OCI-LY3 (cell line): ENCODE data around the gene DIP2C.

Experiments
- H2AFZ ChIP-seq: fragments of 200-600, 300-600 bp; shearing (Covaris generic); 2 replicates; pipeline ENCODE4 v1.6.0; 2014; ENCODE audit warnings: antibody characterized with exemption, low read depth, low read length
- H3K27ac ChIP-seq: fragments of 200-600, 300-600 bp; sonication (generic); 2 replicates; pipeline ENCODE4 v1.5.1; 2014; ENCODE audit warnings: mild to moderate bottlenecking, low read length, moderate library complexity, mixed read lengths
- H3K27me3 ChIP-seq: fragments of 200-600, 300-600 bp; sonication (generic); 2 replicates; pipeline ENCODE4 v1.6.1; 2014; ENCODE audit warnings: low read depth, low read length, mixed read lengths
- H3K36me3 ChIP-seq: fragments of 200-600, 300-600 bp; sonication (generic); replicated peaks from 2 replicates; pipeline ENCODE3; 2014; ENCODE audit warnings: low read depth, low read length, mixed read lengths
- H3K4me1 ChIP-seq: fragments of 300-600, 200-600 bp; sonication (generic); 2 replicates; pipeline ENCODE4 v1.6.1; 2014; ENCODE audit warnings: low read length, mixed read lengths
- H3K4me2 ChIP-seq: fragments of 200-600, 300-600 bp; sonication (generic); 2 replicates; pipeline ENCODE4 v1.6.1; 2014; ENCODE audit warnings: low read length, mixed read lengths
- H3K4me3 ChIP-seq: fragments of 300-600, 200-600 bp; sonication (generic); 2 replicates; pipeline ENCODE4 v1.5.1; 2014; ENCODE audit warnings: antibody characterized with exemption, mild to moderate bottlenecking, low read length, moderate library complexity
- H3K79me2 ChIP-seq: fragments of 300-600, 200-600 bp; shearing (Covaris generic); 2 replicates; pipeline ENCODE4 v1.6.1; 2014; ENCODE audit warnings: mild to moderate bottlenecking, low read length, mixed read lengths
- H3K9ac ChIP-seq: fragments of 300-600, 200-600 bp; shearing (Covaris generic); 2 replicates; pipeline ENCODE4 v1.6.0; 2014; ENCODE audit warnings: mild to moderate bottlenecking, low read length, moderate library complexity
- H3K9me3 ChIP-seq: fragments of 200-600, 300-600 bp; shearing (Covaris generic); 2 replicates; pipeline ENCODE4 v1.6.1; 2014; ENCODE audit warnings: low read length, mixed read lengths; ENCODE audit not compliant: insufficient read depth
- H4K20me1 ChIP-seq: fragments of 200-600, 300-600 bp; sonication (generic); 2 replicates; pipeline ENCODE4 v1.6.1; 2016; ENCODE audit warnings: low read length, mixed read lengths; ENCODE audit not compliant: insufficient read depth
- EZH2phosphoT487 ChIP-seq: fragments of 200-600 bp; shearing (Covaris generic); IDR thresholded peaks from 2 replicates; pipeline ENCODE4 v1.6.1; 2018; ENCODE audit warnings: antibody characterized with exemption, mixed run types, low read depth
- TF ChIP-seq, protein P1 (sequence below): fragments of 200-600, 300-600 bp; sonication (generic); IDR thresholded peaks from 2 replicates; pipeline ENCODE4 v1.5.1; 2014; ENCODE audit warnings: antibody characterized with exemption, low read length, low read depth

Gene DIP2C

GRCh38 chr10:609868-610545, 79.5 kb downstream of the DIP2C start:
- Histone ChIP-seq H2AFZ (no peak overlapping the region), H3K27ac (no peak overlapping the region), H4K20me1 (no peaks in the 10 kb centered on the region), H3K9me3 (peaks cover 3% of the 10 kb centered on the region; the same call in 1 of the 2 replicates), H3K36me3 (no peaks in the 10 kb centered on the region), H3K79me2 (no peaks in the 10 kb centered on the region), H3K4me3 (no peak overlapping the region), H3K27me3 (no peaks in the 10 kb centered on the region), H3K4me2 (no peak overlapping the region), H3K4me1 (no peaks in the 10 kb centered on the region), H3K9ac (no peak overlapping the region)
- TF ChIP-seq, protein P1, sequence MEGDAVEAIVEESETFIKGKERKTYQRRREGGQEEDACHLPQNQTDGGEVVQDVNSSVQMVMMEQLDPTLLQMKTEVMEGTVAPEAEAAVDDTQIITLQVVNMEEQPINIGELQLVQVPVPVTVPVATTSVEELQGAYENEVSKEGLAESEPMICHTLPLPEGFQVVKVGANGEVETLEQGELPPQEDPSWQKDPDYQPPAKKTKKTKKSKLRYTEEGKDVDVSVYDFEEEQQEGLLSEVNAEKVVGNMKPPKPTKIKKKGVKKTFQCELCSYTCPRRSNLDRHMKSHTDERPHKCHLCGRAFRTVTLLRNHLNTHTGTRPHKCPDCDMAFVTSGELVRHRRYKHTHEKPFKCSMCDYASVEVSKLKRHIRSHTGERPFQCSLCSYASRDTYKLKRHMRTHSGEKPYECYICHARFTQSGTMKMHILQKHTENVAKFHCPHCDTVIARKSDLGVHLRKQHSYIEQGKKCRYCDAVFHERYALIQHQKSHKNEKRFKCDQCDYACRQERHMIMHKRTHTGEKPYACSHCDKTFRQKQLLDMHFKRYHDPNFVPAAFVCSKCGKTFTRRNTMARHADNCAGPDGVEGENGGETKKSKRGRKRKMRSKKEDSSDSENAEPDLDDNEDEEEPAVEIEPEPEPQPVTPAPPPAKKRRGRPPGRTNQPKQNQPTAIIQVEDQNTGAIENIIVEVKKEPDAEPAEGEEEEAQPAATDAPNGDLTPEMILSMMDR: no peak
- no peak for TF ChIP-seq EZH2phosphoT487

DNA sequence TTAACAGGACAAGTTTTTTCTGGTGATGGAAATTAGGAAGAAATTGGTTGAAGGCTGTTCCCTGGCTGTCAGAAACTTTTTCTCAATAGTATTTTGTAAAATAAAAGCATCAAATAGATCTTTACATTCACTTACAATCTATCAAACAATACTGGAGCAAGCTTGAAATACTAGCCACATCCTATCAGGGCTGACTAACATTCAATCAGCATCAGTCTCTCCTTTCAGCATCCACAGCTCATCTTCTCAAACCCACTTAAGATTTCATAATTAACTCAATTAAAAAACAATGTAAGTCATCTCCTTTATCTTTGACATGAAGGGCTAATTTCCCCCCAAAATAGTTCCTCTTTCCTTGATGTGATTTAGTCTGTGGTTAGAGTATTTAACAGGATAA, 80.2 kb downstream of the DIP2C start:
- Histone ChIP-seq H3K4me3 (no peak overlapping the region), H3K4me2 (no peak overlapping the region), H3K27me3 (no peaks in the 10 kb centered on the region), H3K79me2 (no peaks in the 10 kb centered on the region), H3K9ac (no peak overlapping the region), H3K36me3 (no peaks in the 10 kb centered on the region), H3K27ac (no peak overlapping the region), H4K20me1 (no peaks in the 10 kb centered on the region), H2AFZ (no peak overlapping the region), H3K9me3 (peaks cover 3% of the 10 kb centered on the region; the same call in 1 of the 2 replicates), H3K4me1 (no peaks in the 10 kb centered on the region)
- no peak for TF ChIP-seq EZH2phosphoT487

DNA sequence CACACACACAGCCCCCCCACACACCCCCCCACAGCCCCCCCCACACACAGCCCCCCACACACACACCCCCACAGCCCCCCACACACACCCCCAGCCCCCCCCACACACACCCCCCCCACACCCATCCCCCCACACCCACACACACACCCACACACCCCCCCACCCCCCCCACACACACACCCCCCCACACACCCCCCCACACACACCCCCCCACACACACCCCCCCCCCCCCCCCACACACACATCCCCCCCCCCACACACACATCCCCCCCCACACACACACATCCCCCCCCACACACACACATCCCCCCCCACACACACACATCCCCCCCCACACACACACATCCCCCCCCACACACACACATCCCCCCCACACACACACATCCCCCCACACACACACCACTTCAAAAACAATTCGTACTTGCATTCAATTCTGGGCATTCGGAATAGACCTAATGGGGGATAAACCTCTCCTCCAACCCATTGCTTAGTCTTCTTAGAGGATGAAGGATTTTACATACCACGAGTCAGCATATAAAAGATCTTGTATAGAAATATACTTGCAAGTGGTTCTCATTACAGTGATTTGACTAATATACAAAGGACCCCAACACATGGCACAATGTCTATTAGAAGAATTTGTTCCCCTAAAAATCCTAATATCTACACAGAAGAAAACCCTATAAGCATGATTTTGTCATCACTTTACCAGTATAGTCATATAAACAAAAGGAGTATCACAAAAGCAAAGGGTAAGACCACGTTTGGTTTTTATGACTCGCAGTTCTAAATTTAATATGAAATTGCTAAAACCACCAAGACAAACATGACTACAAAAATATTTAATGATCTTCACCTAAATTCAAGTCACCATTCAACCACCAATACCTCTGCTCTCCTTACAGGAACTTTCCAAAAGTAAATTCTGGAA, 80.9 kb downstream of the DIP2C start:
- no peak overlapping the region for H2AFZ ChIP-seq
- no peaks in the 10 kb centered on the region for H3K4me1 ChIP-seq
- peaks cover 3% of the 10 kb centered on the region; the same call in 1 of the 2 replicates for H3K9me3 ChIP-seq
- TF ChIP-seq, protein P1: no peak
- no peak for TF ChIP-seq EZH2phosphoT487
- no peak overlapping the region for H3K9ac ChIP-seq
- no peaks in the 10 kb centered on the region for H4K20me1 ChIP-seq
- no peak overlapping the region for H3K4me3 ChIP-seq
- no peaks in the 10 kb centered on the region for H3K79me2 ChIP-seq
- H3K4me2 ChIP-seq: no peak overlapping the region
- no peaks in the 10 kb centered on the region for H3K36me3 ChIP-seq
- H3K27ac ChIP-seq: no peak overlapping the region
- H3K27me3 ChIP-seq: no peaks in the 10 kb centered on the region

GRCh38 chr10:607545-608185, 81.8 kb downstream of the DIP2C start:
- H3K9ac ChIP-seq: no peak overlapping the region
- H3K4me1 ChIP-seq: no peaks in the 10 kb centered on the region
- TF ChIP-seq EZH2phosphoT487: no peak
- TF ChIP-seq, protein P1: no peak
- no peak overlapping the region for H3K27ac ChIP-seq
- no peaks in the 10 kb centered on the region for H3K79me2 ChIP-seq
- no peaks in the 10 kb centered on the region for H4K20me1 ChIP-seq
- no peak overlapping the region for H2AFZ ChIP-seq
- H3K36me3 ChIP-seq: no peaks in the 10 kb centered on the region
- H3K4me2 ChIP-seq: no peak overlapping the region
- peaks cover 3% of the 10 kb centered on the region; the same call in 1 of the 2 replicates for H3K9me3 ChIP-seq
- H3K4me3 ChIP-seq: no peak overlapping the region
- H3K27me3 ChIP-seq: no peaks in the 10 kb centered on the region
